ENCODE results near the gene KCTD10.

- TF ChIP-seq CTCF (IDR thresholded peaks at IDR 0.05) (no peak), POLR2AphosphoS5 (IDR thresholded peaks at IDR 0.05) (no peak), EP300 (IDR thresholded peaks at IDR 0.05; ENCODE audit: low read depth) (no peak)
These were observed 7.6 kb downstream of the KCTD10 start for GRCh38 chr12:109469517-109469916.

Data from transverse colon (tissue), 4 donors.